ENCODE measurements around the gene DDX51.
"Not testable (repeated sequence)": the region's sequence is repeated elsewhere in the genome, so short reads cannot be mapped to it uniquely, and the experiment has no call there.

Gene DDX51

DNA sequence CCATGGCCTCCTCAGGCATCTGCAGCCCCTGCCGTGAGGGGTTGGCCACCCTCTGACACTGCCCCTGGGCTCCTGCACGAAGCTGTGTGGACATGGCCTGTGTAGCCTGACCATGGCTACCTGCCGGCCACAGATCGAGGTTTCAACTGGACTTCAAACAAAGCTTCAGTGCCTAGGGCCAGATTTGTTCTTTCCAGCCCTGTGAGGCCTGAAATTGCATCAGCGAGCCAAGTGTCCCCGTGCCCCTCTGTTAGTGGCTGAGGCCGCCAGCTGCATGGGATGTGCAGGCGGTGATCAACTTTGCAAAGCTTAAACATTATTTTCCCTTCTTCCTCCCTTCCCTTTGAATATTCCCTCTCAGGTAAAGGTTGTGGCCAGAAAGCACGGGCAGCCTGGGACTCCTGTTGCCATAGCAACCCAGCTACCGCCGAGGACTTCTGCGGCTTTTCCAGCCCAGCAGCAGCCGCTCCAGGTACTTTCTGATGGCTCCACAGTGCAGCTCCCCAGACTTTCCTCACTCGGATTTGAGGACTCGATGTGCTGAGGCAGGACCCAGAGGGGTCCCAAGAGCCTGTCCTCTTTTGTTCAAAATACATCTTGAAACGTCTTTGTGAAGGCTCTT is 35.8 kb downstream of the DDX51 start:
- TF ChIP-seq, protein P1, sequence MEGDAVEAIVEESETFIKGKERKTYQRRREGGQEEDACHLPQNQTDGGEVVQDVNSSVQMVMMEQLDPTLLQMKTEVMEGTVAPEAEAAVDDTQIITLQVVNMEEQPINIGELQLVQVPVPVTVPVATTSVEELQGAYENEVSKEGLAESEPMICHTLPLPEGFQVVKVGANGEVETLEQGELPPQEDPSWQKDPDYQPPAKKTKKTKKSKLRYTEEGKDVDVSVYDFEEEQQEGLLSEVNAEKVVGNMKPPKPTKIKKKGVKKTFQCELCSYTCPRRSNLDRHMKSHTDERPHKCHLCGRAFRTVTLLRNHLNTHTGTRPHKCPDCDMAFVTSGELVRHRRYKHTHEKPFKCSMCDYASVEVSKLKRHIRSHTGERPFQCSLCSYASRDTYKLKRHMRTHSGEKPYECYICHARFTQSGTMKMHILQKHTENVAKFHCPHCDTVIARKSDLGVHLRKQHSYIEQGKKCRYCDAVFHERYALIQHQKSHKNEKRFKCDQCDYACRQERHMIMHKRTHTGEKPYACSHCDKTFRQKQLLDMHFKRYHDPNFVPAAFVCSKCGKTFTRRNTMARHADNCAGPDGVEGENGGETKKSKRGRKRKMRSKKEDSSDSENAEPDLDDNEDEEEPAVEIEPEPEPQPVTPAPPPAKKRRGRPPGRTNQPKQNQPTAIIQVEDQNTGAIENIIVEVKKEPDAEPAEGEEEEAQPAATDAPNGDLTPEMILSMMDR (IDR thresholded peaks at IDR 0.05; ENCODE audit: borderline replicate concordance, insufficient read depth, low read depth, low read length): no peak

DNA sequence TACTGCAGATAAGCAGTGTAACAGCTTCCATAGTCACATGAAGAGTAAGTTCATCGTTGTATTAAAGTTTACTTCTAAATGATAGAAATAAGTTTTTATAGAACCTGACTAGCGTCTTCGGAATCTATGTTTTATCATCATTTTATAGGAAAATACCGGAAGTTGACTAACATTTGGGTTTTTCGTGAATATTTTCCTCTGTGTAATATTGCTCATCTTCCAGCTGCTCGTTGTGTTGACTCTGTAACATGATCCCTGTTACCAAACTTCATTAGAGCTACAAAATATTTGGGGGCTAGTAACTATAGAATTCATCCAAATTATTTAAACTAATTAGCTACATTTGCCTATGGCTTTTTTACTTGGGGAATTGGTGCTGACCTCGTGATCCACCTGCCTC is 37.2 kb downstream of the DDX51 start:
- TF ChIP-seq, protein P1 (IDR thresholded peaks at IDR 0.05; ENCODE audit: borderline replicate concordance, insufficient read depth, low read depth, low read length): no peak

More for the DNA sequence above, 35.8 kb downstream of the DDX51 start:
- no peak overlapping the region for H3K4me3 ChIP-seq (ENCODE audit: low read depth, low read length)

DNA sequence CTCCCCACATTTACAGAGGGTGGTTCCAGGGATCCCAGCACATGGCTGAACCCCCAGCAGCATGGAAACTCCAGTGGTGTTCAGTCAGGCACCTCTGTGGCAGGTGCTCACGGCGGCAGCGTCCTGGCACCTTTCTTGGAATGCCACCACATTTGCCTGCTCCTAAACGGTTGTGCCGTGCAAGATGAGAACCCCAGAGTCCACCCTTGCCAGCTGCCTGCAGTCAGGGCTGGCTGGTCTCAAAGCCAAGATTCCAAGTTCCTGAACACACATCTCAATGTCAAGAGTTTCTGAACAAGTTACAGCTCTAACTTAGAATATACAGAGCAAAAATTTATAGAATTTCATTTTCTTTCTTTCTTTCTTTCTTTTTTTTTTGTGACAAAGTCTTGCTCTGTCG is 38.7 kb downstream of the DDX51 start:
- TF ChIP-seq, protein P1 (IDR thresholded peaks at IDR 0.05; ENCODE audit: borderline replicate concordance, insufficient read depth, low read depth, low read length): no peak

More for the DNA sequence above, 37.2 kb downstream of the DDX51 start:
- H3K4me3 ChIP-seq (ENCODE audit: low read depth, low read length): no peak overlapping the region

DNA sequence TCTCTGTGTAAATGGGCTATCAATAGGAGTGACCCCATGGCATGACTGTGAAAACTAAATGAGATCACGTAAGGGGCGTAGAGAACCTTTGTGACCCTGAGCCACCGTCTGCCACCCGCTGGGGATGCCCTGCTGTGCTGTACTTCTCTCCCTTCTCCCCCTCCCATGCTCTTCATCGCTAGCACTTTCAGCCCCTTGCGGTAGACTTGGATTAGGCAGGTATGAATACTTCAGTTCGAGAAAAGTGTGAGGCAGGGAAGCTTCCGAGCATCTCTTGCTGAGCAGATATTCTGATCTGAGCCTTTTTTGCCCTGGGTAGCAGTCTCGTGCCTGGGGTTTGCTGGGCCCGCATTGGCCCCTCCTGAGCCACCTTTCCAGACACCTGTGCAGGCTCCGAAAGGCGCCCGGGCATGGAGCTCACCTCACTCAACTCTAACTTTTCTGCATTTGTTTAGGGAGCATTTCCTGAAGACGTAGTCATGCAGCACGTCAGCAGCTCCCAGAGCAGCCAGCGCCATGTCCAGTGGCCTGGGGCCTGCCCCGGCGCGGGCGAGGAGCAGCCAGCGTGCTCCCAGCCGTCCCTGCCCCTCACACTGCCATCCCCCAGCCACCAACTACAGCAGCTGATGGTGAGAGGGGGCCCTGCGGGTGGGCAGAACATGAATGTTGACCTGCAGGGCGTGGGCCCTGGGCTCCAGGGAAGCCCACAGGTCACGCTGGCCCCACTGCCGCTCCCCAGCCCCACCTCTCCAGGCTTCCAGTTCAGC is 40.4 kb downstream of the DDX51 start:
- TF ChIP-seq, protein P1 (IDR thresholded peaks at IDR 0.05; ENCODE audit: borderline replicate concordance, insufficient read depth, low read depth, low read length): no peak
- no peak overlapping the region for H3K4me3 ChIP-seq (ENCODE audit: low read depth, low read length)

More for the DNA sequence above, 38.7 kb downstream of the DDX51 start:
- H3K4me3 ChIP-seq (ENCODE audit: low read depth, low read length): no peak overlapping the region

DNA sequence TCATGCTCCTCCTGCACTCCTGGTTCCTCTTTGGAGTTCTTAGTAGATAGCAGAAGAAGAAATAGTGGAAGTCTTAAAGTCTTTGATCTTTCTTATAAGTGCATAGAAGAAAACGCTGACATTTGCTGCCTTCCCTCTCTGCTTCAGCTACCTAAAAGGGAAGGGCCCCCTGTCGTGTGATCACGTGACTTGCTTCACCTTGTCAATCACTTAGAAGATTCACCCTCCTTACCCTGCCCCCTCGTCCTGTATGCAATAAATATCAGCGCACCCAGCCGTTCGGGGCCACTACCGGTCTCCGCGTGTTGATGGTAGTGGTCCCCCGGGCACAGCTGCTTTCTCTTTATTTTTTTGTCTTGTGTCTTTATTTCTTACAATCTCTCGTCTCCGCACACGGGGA is 41.0 kb downstream of the DDX51 start:
- H3K4me3 ChIP-seq (ENCODE audit: low read depth, low read length): not testable (repeated sequence)

DNA sequence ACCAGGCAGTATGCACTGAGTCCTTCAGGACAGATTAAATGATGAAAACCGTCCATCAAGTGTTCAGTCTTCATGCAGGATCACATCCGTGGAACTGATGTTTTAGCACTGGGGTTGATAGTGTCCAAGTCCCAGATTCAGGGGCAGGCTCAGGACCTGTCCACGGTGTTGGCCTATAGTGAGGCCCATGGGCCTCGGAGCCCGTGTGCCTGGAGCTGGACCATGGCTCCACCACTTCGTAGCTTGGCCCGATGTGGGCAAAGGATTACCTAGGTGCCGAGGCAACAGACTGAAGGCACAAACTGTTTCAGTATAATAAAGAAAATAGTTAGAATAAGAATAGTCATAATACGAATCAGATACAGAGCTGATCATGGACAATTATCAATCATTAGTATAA is 41.8 kb downstream of the DDX51 start:
- TF ChIP-seq, protein P1 (IDR thresholded peaks at IDR 0.05; ENCODE audit: borderline replicate concordance, insufficient read depth, low read depth, low read length): no peak
- no peak overlapping the region for H3K4me3 ChIP-seq (ENCODE audit: low read depth, low read length)

DNA sequence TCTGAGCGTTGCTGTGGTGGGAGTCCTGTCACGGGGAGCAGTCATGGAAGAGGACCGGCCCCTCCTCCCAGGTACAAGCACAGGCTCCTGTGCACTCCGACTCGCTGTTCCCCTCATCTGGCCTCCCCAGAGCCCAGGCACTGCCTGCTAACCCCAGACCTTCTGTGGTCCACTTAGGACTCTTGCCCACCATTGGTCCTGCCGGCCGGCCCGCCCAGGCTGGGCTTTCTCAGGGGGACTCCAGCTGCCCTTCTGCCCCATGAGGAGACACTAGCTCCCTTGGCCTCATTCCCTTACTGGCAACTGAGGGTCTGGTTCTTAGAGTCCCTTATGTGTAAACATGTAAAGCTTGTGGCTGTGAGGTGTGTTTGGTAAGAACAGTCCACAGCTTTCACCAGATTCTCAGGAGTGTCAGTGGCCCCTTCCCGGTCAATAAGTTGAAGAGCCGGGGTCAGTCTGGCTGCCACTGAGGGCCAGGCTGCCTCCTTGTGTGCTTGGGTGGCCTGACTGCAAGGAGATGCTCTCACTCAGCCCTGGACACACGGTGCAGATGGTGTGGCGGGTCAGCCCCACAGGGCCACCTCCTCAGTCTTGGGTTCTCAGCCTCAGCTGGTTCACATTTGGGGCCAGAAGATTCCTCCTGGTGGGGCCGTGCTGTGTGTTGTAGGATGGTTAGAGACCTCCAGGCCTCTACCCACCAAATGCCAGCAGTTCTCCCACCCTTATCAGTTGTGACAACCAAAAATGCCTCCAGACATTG is 43.6 kb downstream of the DDX51 start:
- H3K4me3 ChIP-seq (ENCODE audit: low read depth, low read length): no peak overlapping the region
- TF ChIP-seq, protein P1 (IDR thresholded peaks at IDR 0.05; ENCODE audit: borderline replicate concordance, insufficient read depth, low read depth, low read length): no peak
